Heart left ventricle (tissue), 16 donors: ENCODE data around the gene CDRT4. TPM values are rescaled to one million over a fixed set of nuclear protein-coding genes. Genes with fewer than 3 reads are reported as not detected.

Experiments used
- ATAC-seq, 4 donors: fragments of 200-7000 bp; cut with Tn5 transposase; one replicate each; pipeline ENCODE4 v1.9.1; 2020 to 2022; ENCODE audit warnings: moderate library complexity in 4 of 4, mild to moderate bottlenecking in 3 of 4, moderate number of reproducible peaks in 1 of 4
- DNase-seq, 5 donors: peaks; one replicate each; pipeline ENCODE4 v3.0.0-alpha.2; 2020
- H3K27ac ChIP-seq, 12 donors: fragments of 200-600 bp; sonication (generic) in 4 of 12; one replicate each; pipeline versions ENCODE4 v1.5.0 to v1.8.0; 2016 to 2022; ENCODE audit warnings: mild to moderate bottlenecking in 2 of 12
- H3K27me3 ChIP-seq, 9 donors: fragments of 200-600 bp; sonication (generic) in 2 of 9; one replicate each; pipeline versions ENCODE4 v1.5.1 to v1.8.0; 2016 to 2022; ENCODE audit warnings: mild to moderate bottlenecking in 3 of 9
- H3K36me3 ChIP-seq, 9 donors: fragments of 200-600 bp; sonication (generic) in 2 of 9; one replicate each; pipeline versions ENCODE4 v1.5.0 to v1.8.0; 2018 to 2022; ENCODE audit warnings: mild to moderate bottlenecking in 2 of 9
- H3K4me1 ChIP-seq, 12 donors: fragments of 200-600 bp; sonication (generic) in 4 of 12; one replicate each; pipeline versions ENCODE4 v1.5.0 to v1.8.0; 2016 to 2022; ENCODE audit warnings: mild to moderate bottlenecking in 3 of 12
- H3K4me3 ChIP-seq, 12 donors: fragments of 200-600 bp; sonication (generic) in 4 of 12; one replicate each; pipeline versions ENCODE4 v1.5.0 to v1.8.0; 2017 to 2022; ENCODE audit warnings: mild to moderate bottlenecking in 9 of 12, moderate library complexity in 4 of 12
- H3K9me3 ChIP-seq, 12 donors: fragments of 200-600 bp; sonication (generic) in 4 of 12; one replicate each; pipeline versions ENCODE4 v1.5.0 to v1.8.0; 2016 to 2022; ENCODE audit warnings: mild to moderate bottlenecking in 1 of 12
- CTCF ChIP-seq, 12 donors: fragments of 200-600 bp; sonication (generic) in 4 of 12; IDR thresholded peaks; one replicate each; pipeline versions ENCODE4 v1.5.0 to v1.8.0; 2018 to 2022; ENCODE audit warnings: antibody characterized with exemption in 12 of 12, mild to moderate bottlenecking in 5 of 12
- POLR2A ChIP-seq, 2 donors: fragments of 450-650 bp; IDR thresholded peaks; one replicate each; pipeline ENCODE4 v1.6.1; 2017; ENCODE audit warnings: antibody characterized with exemption in 2 of 2, mild to moderate bottlenecking in 2 of 2, moderate library complexity in 2 of 2
- WGBS, 4 donors: extraction: QIAGEN DNeasy Blood & Tissue Kit in 2 of 4; methylation state at CpG; one replicate each; pipeline versions ENCODE4 v1.1.5 to v1.1.7; 2013 to 2018; 5-methylcytosine and 5-hydroxymethylcytosine counted together
- intact Hi-C, 10 donors: fragments of 100-400 bp; cut with DNase I; formaldehyde crosslinking; loops; one replicate each; pipeline versions ENCODE4 v1.11.1 to v1.14.2; 2022
- polyA plus RNA-seq, 2 donors: library from polyadenylated mRNA; stranded (reverse); fragments of 200-250 nt; gene quantifications; one replicate each; pipeline ENCODE4 v1.2.3, GENCODE V29; 2013
- total RNA-seq, 9 donors: library from RNA; depleted of rRNA in 2 of 9; stranded (reverse); fragments of >200 nt in 2 of 9; fragmentation: NEBNext Ultra II Directional in 3 of 9; extraction: Animal tissue kit (Norgen Biotek cat#: 25700) in 3 of 9; gene quantifications; one replicate each; pipeline versions ENCODE4 v1.1.0 to v1.2.4, GENCODE V29; 2016 to 2023
- donor health status: ischemic (EF 13 %, LVEDD 7.1; RV severe dilation, severe dysfunction).
- donor health status: healthy with polysubstance abuse.
- donor health status: DM: no; HTN: yes; CAD: no.
- donor health status: DM: no; HTN: no; CAD: no.
- donor health status: ischemic (EF 25% LVEDD 6.9; RV normal size, moderate dysfunction).
- donor health status: ischemic (EF 25% LVEDD 5.7; RV mildly dilated, moderate dysfunction).
- donor health status: healthy.
- donor health status: DM: yes; HTN: yes; CAD: no.
- donor health status: ischemic (EF 35%, LVEDD 5.7; RV mildly dilated, moderate dysfunction).
- donor health status: nonischemic (EF 11% LVEDD 7.7; RV severe dilation, severe dysfunction).
- donor health status: DM: yes; HTN: yes; CAD: no.
- donor health status: PGD.
- donor health status: ischemic (EF 29% LVEDD 5.4; RV normal size, mild dysfunction).
- donor health status: nonischemic (EF 23%, LVEDD 6.1; RV moderate dilation, normal function).

CDRT4 gene
- total and polyA plus RNA-seq, 11 donors, result 0.12 to 4.7 (median 0.96) TPM; not detected in 2

- Histone ChIP-seq H3K27me3 (no peaks in the 10 kb centered on the region), H3K27ac (no peak overlapping the region), H3K4me3 (no peak overlapping the region), H3K4me1 (peaks cover 0 to 29% (median 17%) of the 10 kb centered on the region in 12 donors), H3K9me3 (no peaks in the 10 kb centered on the region), H3K36me3 (no peaks in the 10 kb centered on the region)
- no peak for DNase-seq
- 72 to 89% (median 85%) methylated on average over 2 of the region's 2 CpGs for WGBS, 4 donors
- ATAC-seq, result peak in 2 of 4 donors; percentile 26 to 28
- no peak for TF ChIP-seq POLR2A (IDR thresholded peaks at IDR 0.05)
- no peak for TF ChIP-seq CTCF (IDR thresholded peaks at IDR 0.05)
- intact Hi-C loops, result loop anchor here in 2 of 10 donors (5.0 to 10.0 kb wide), 3 partner anchors 41 to 63 kb away; no protein-coding TSS in a partner anchor
Measured at GRCh38 chr17:15498107-15498506, 30.7 kb upstream of the CDRT4 start.

- TF ChIP-seq POLR2A (IDR thresholded peaks at IDR 0.05) (no peak), CTCF (IDR thresholded peaks at IDR 0.05) (no peak)
- 52 to 68% (median 60%) methylated on average over 7 of the region's 7 CpGs for WGBS, 4 donors
- no peak overlapping the region for H3K4me3 ChIP-seq
- H3K4me1 ChIP-seq, result peaks cover 0 to 22% (median 10%) of the 10 kb centered on the region in 12 donors
- peak overlapping the region in 5 of 12 donors; percentile 1 to 36 (median 28) for H3K27ac ChIP-seq
- no peaks in the 10 kb centered on the region for H3K9me3 ChIP-seq
- ATAC-seq (peak in 1 of 4 donors; percentile 31), DNase-seq (no peak)
- H3K27me3 ChIP-seq, result no peaks in the 10 kb centered on the region
- no peaks in the 10 kb centered on the region for H3K36me3 ChIP-seq
- intact Hi-C loops, result loop anchor here in 2 of 10 donors (5.0 to 10.0 kb wide), 3 partner anchors 40 to 62 kb away; no protein-coding TSS in a partner anchor
Measured at GRCh38 chr17:15496735-15497670, 29.6 kb upstream of the CDRT4 start.

- Histone ChIP-seq H3K9me3 (no peaks in the 10 kb centered on the region), H3K27ac (peak overlapping the region in 2 of 12 donors; percentile 11 to 15), H3K36me3 (no peaks in the 10 kb centered on the region), H3K4me1 (peaks cover 0 to 37% (median 19%) of the 10 kb centered on the region in 12 donors), H3K27me3 (no peaks in the 10 kb centered on the region), H3K4me3 (no peak overlapping the region)
- ATAC-seq, result no peak
- no peak for TF ChIP-seq CTCF (IDR thresholded peaks at IDR 0.05)
- DNase-seq, result no peak
- intact Hi-C loops, result loop anchor here in 3 of 10 donors (5.0 to 10.0 kb wide), 4 partner anchors 38 to 60 kb away; no protein-coding TSS in a partner anchor
Measured at GRCh38 chr17:15494821-15495220, 27.4 kb upstream of the CDRT4 start.

- WGBS, 4 donors, result 5 to 97% (median 51%) methylated on average over 1 of the region's 1 CpG
- Histone ChIP-seq H3K27ac (no peak overlapping the region), H3K9me3 (no peaks in the 10 kb centered on the region), H3K36me3 (no peaks in the 10 kb centered on the region), H3K4me1 (peaks cover 0 to 37% (median 19%) of the 10 kb centered on the region in 12 donors), H3K27me3 (no peaks in the 10 kb centered on the region), H3K4me3 (no peak overlapping the region)
- TF ChIP-seq POLR2A (IDR thresholded peaks at IDR 0.05) (no peak), CTCF (IDR thresholded peaks at IDR 0.05) (no peak)
- intact Hi-C loops, result loop anchor here in 2 of 10 donors (5.0 to 10.0 kb wide), 2 partner anchors 46 to 59 kb away; no protein-coding TSS in a partner anchor
- DNase-seq (no peak), ATAC-seq (no peak)
Measured at GRCh38 chr17:15493693-15494035, 26.2 kb upstream of the CDRT4 start.
